Skeletal muscle cell (primary cell): ENCODE results near the gene NFE2L1.
"Not testable (repeated sequence)": the region's sequence is repeated elsewhere in the genome, so short reads cannot be mapped to it uniquely, and the experiment has no call there.

ENCODE experiments used
- DNase-seq: peaks from one replicate; pipeline ENCODE4 v3.0.0-alpha.2; 2010; ENCODE audit warnings: low read depth
- H3K4me3 ChIP-seq: 2 replicates; pipeline ENCODE4 v1.5.1; 2011; ENCODE audit warnings: low read depth, mild to moderate bottlenecking, control low read depth, low read length, moderate library complexity

Gene NFE2L1

GRCh38 chr17:48021934-48022333, 26.2 kb upstream of the NFE2L1 start:
- DNase-seq = no peak
- H3K4me3 ChIP-seq = no peak overlapping the region

GRCh38 chr17:48022901-48023300, 25.3 kb upstream of the NFE2L1 start:
- no peak overlapping the region for H3K4me3 ChIP-seq

GRCh38 chr17:48023400-48024148, 24.6 kb upstream of the NFE2L1 start:
- peak overlapping the region; percentile 47 for H3K4me3 ChIP-seq
- DNase-seq = no peak

More at GRCh38 chr17:48022901-48023300, 25.3 kb upstream of the NFE2L1 start:
- DNase-seq = no peak

- peak overlapping the region; percentile 47 for H3K4me3 ChIP-seq
- DNase-seq = no peak
These were observed 23.8 kb upstream of the NFE2L1 start for GRCh38 chr17:48024149-48025039.

GRCh38 chr17:48025040-48025903, 22.9 kb upstream of the NFE2L1 start:
- DNase-seq = peak; percentile 83
- H3K4me3 ChIP-seq = peak overlapping the region; percentile 63

- DNase-seq = no peak
- peak overlapping the region; percentile 63 for H3K4me3 ChIP-seq
These were observed 22.2 kb upstream of the NFE2L1 start for GRCh38 chr17:48025904-48026501.

- H3K4me3 ChIP-seq = no peak overlapping the region
- DNase-seq = peak; percentile 65
These were observed 21.4 kb upstream of the NFE2L1 start for GRCh38 chr17:48026502-48027321.

- no peak overlapping the region for H3K4me3 ChIP-seq
- no peak for DNase-seq
These were observed 20.7 kb upstream of the NFE2L1 start for GRCh38 chr17:48027322-48027981.

- no peak overlapping the region for H3K4me3 ChIP-seq
- DNase-seq = no peak
These were observed 19.4 kb upstream of the NFE2L1 start for GRCh38 chr17:48028736-48029135.

GRCh38 chr17:48030531-48030930, 17.6 kb upstream of the NFE2L1 start:
- H3K4me3 ChIP-seq = no peak overlapping the region
- DNase-seq = no peak

- H3K4me3 ChIP-seq = no peak overlapping the region
- no peak for DNase-seq
These were observed 16.2 kb upstream of the NFE2L1 start for GRCh38 chr17:48031966-48032365.

GRCh38 chr17:48034734-48035133, 13.4 kb upstream of the NFE2L1 start:
- not testable (repeated sequence) for DNase-seq, H3K4me3 ChIP-seq

- no peak for DNase-seq
- peak overlapping the region; percentile 68 for H3K4me3 ChIP-seq
These were observed 11.5 kb upstream of the NFE2L1 start for GRCh38 chr17:48036693-48037035.

- DNase-seq = no peak
- peak within 1 kb of the TSS; percentile 68 for H3K4me3 ChIP-seq
These were observed 10.9 kb upstream of the NFE2L1 start, which contains the start of gene COPZ2 for GRCh38 chr17:48037036-48037837. COPZ2 (minus strand) TSS chr17:48037797; CDS start chr17:48037777, 20 bp downstream.

GRCh38 chr17:48037838-48038323, 10.3 kb upstream of the NFE2L1 start:
- no peak for DNase-seq
- peak overlapping the region; percentile 68 for H3K4me3 ChIP-seq

- H3K4me3 ChIP-seq = no peak overlapping the region
- no peak for DNase-seq
These were observed 9.5 kb upstream of the NFE2L1 start for GRCh38 chr17:48038687-48039086.

- H3K4me3 ChIP-seq = no peak overlapping the region
- DNase-seq = no peak
These were observed 5.0 kb upstream of the NFE2L1 start for GRCh38 chr17:48043176-48043575.
